H1 (cell line): ENCODE results near the gene NCKIPSD. TPM values are rescaled to one million over a fixed set of nuclear protein-coding genes. Genes with fewer than 3 reads are reported as not detected.

Experiments used
- CTCF ChIA-PET: fragments of 300-600 bp; sonication (Branson Sonifier 250); formaldehyde crosslinking; loops from one replicate; lab custom pipeline; 2021; ENCODE audit not compliant: partially characterized antibody; lab: Charles Lee
- POLR2A ChIA-PET: fragments of 300-600 bp; sonication (Branson Sonifier 250); formaldehyde crosslinking; loops from one replicate; lab custom pipeline; 2021; ENCODE audit warnings: inconsistent platforms; ENCODE audit not compliant: partially characterized antibody; lab: Charles Lee
- DNase-seq, 2 experiments: peaks; one replicate each; pipeline versions ENCODE4 v3.0.0 to v3.0.0-alpha.2; 2010 to 2022; ENCODE audit warnings: low spot score in 2 of 2, low read depth in 1 of 2, mixed read lengths in 1 of 2
- FAIRE-seq: peaks from 2 replicates; lab custom pipeline; 2011; peaks lifted over from hg19 to GRCh38; lab: Jason Lieb, UNC
- H2AFZ ChIP-seq: 2 replicates; pipeline ENCODE4 v1.8.1; 2012; ENCODE audit warnings: low read length, inconsistent platforms
- H2AK5ac ChIP-seq: 2 replicates; pipeline ENCODE4 v1.6.1; 2013; ENCODE audit warnings: low read depth, low read length
- H2BK120ac ChIP-seq: replicated peaks from 2 replicates; pipeline ENCODE3; 2013; ENCODE audit warnings: low read depth, low read length, inconsistent platforms
- H2BK12ac ChIP-seq: 2 replicates; pipeline ENCODE4 v1.6.1; 2013; ENCODE audit warnings: low read depth, low read length
- H2BK15ac ChIP-seq: 2 replicates; pipeline ENCODE4 v1.6.1; 2013; ENCODE audit warnings: low read length
- H2BK20ac ChIP-seq: 2 replicates; pipeline ENCODE4 v1.6.1; 2013; ENCODE audit warnings: low read length
- H2BK5ac ChIP-seq: 2 replicates; pipeline ENCODE4 v1.6.1; 2013; ENCODE audit warnings: low read depth, low read length
- H3K14ac ChIP-seq: 2 replicates; pipeline ENCODE4 v1.6.1; 2013; ENCODE audit warnings: inconsistent platforms; ENCODE audit not compliant: insufficient read length
- H3K18ac ChIP-seq: 2 replicates; pipeline ENCODE4 v1.6.1; 2013; ENCODE audit warnings: low read length; ENCODE audit errors: extremely low read depth
- H3K23ac ChIP-seq: 2 replicates; pipeline ENCODE4 v1.6.1; 2013; ENCODE audit warnings: inconsistent platforms; ENCODE audit not compliant: insufficient read length
- H3K23me2 ChIP-seq: 2 replicates; pipeline ENCODE4 v1.6.1; 2013; ENCODE audit warnings: low read depth, low read length
- H3K27ac ChIP-seq: 2 replicates; pipeline ENCODE4 v1.6.1; 2011; ENCODE audit warnings: low read depth, low read length, inconsistent platforms
- H3K27me3 ChIP-seq, 4 experiments: replicated peaks in 1 of 4; 1 replicate in 1 of 4; 2 replicates in 3 of 4; pipeline versions ENCODE4 v1.6.1 to v1.8.1; 2011 to 2013; ENCODE audit warnings: low read length in 3 of 4, mild to moderate bottlenecking in 3 of 4, inconsistent platforms in 2 of 4, mixed read lengths in 2 of 4, moderate library complexity in 1 of 4; ENCODE audit not compliant: control insufficient read depth in 3 of 4, insufficient read depth in 3 of 4; ENCODE audit errors: extremely low read depth in 1 of 4
- H3K36me3 ChIP-seq, 4 experiments: 2 replicates each; pipeline versions ENCODE4 v1.6.1 to v1.8.1; 2011 to 2013; ENCODE audit warnings: mild to moderate bottlenecking in 4 of 4, low read length in 3 of 4, moderate library complexity in 2 of 4, control low read depth in 1 of 4, inconsistent platforms in 1 of 4; ENCODE audit not compliant: insufficient read depth in 4 of 4, control insufficient read depth in 2 of 4
- H3K4ac ChIP-seq: replicated peaks from 2 replicates; pipeline ENCODE3; 2013; ENCODE audit warnings: low read length, low read depth, mixed read lengths, inconsistent platforms; ENCODE audit not compliant: insufficient read length
- H3K4me1 ChIP-seq, 4 experiments: replicated peaks in 1 of 4; 1 replicate in 1 of 4; 2 replicates in 3 of 4; pipeline versions ENCODE4 v1.6.1 to v1.8.1; 2011 to 2013; ENCODE audit warnings: low read length in 3 of 4, inconsistent platforms in 2 of 4, mixed read lengths in 1 of 4; ENCODE audit not compliant: insufficient read depth in 4 of 4, control insufficient read depth in 3 of 4
- H3K4me2 ChIP-seq, 2 experiments: 2 replicates each; pipeline versions ENCODE4 v1.6.1 to v1.8.1; 2011 to 2013; ENCODE audit warnings: low read depth in 2 of 2, low read length in 2 of 2, control low read depth in 1 of 2, inconsistent platforms in 1 of 2, mild to moderate bottlenecking in 1 of 2; ENCODE audit not compliant: insufficient read depth in 1 of 2
- H3K4me3 ChIP-seq, 4 experiments: fragments of 200-600, 300-600 bp in 1 of 4; sonication (generic), shearing (Covaris generic), sonication (Bioruptor Twin) in 1 of 4; 2 replicates each; pipeline versions ENCODE4 v1.5.1 to v1.8.1; 2011 to 2016; ENCODE audit warnings: low read length in 4 of 4, low read depth in 3 of 4, control low read depth in 2 of 4, inconsistent platforms in 2 of 4, mild to moderate bottlenecking in 2 of 4, mixed read lengths in 1 of 4, moderate library complexity in 1 of 4; ENCODE audit not compliant: insufficient read depth in 2 of 4; ENCODE audit errors: extremely low read depth in 1 of 4
- H3K56ac ChIP-seq: replicated peaks from 2 replicates; pipeline ENCODE3; 2013; ENCODE audit warnings: low read depth, mild to moderate bottlenecking, mixed read lengths, low read length, inconsistent platforms; ENCODE audit not compliant: insufficient read length
- H3K79me1 ChIP-seq: 2 replicates; pipeline ENCODE4 v1.6.1; 2013; ENCODE audit warnings: low read depth, low read length, control low read depth
- H3K79me2 ChIP-seq, 2 experiments: 2 replicates each; pipeline versions ENCODE4 v1.6.1 to v1.8.1; 2012 to 2013; ENCODE audit warnings: low read length in 2 of 2, mild to moderate bottlenecking in 2 of 2, inconsistent platforms in 1 of 2; ENCODE audit not compliant: insufficient read depth in 2 of 2, control insufficient read depth in 1 of 2
- H3K9ac ChIP-seq, 4 experiments: replicated peaks in 1 of 4; 1 replicate in 1 of 4; 2 replicates in 3 of 4; pipeline versions ENCODE4 v1.6.1 to v1.8.1; 2011 to 2013; ENCODE audit warnings: low read depth in 3 of 4, low read length in 3 of 4, control low read depth in 2 of 4, mild to moderate bottlenecking in 2 of 4, moderate library complexity in 2 of 4, inconsistent platforms in 1 of 4; ENCODE audit errors: extremely low read depth in 1 of 4
- H3K9me3 ChIP-seq, 2 experiments: 2 replicates each; pipeline versions ENCODE4 v1.6.1 to v1.8.1; 2012 to 2013; ENCODE audit warnings: mild to moderate bottlenecking in 2 of 2, moderate library complexity in 2 of 2, control low read depth in 1 of 2, inconsistent platforms in 1 of 2, low read depth in 1 of 2, low read length in 1 of 2, mixed read lengths in 1 of 2; ENCODE audit not compliant: insufficient read depth in 2 of 2
- H4K20me1 ChIP-seq, 2 experiments: replicated peaks in 1 of 2; 2 replicates each; pipeline versions ENCODE3 to v1.8.1; 2011 to 2013; ENCODE audit warnings: inconsistent platforms in 2 of 2, low read length in 2 of 2, mild to moderate bottlenecking in 1 of 2; ENCODE audit not compliant: insufficient read depth in 2 of 2, control insufficient read depth in 1 of 2
- H4K5ac ChIP-seq: 2 replicates; pipeline ENCODE4 v1.6.1; 2013; ENCODE audit warnings: low read length, low read depth, mixed read lengths, inconsistent platforms; ENCODE audit not compliant: insufficient read length
- H4K8ac ChIP-seq: 2 replicates; pipeline ENCODE4 v1.8.0; 2013; ENCODE audit warnings: mild to moderate bottlenecking, moderate library complexity, low read length, inconsistent platforms; ENCODE audit not compliant: insufficient read depth; ENCODE audit errors: extremely low read depth
- H4K91ac ChIP-seq: replicated peaks from 2 replicates; pipeline ENCODE3; 2013; ENCODE audit warnings: low read length, mixed read lengths, inconsistent platforms; ENCODE audit not compliant: insufficient read length
- CBX8 ChIP-seq: fragments of 300-800, 300-1000 bp; sonication (generic); IDR thresholded peaks from 2 replicates; pipeline ENCODE4 v1.7.1; 2016; ENCODE audit warnings: low read depth, low read length, borderline replicate concordance
- MAFK ChIP-seq: IDR thresholded peaks from 2 replicates; pipeline ENCODE4 v1.6.1; 2012; ENCODE audit warnings: low read depth, mild to moderate bottlenecking, improper control_type of control experiment, low read length
- POLR2A ChIP-seq, 2 experiments: IDR thresholded peaks; 1 replicate in 1 of 2; 2 replicates in 1 of 2; pipeline ENCODE4 v1.6.1; 2011; ENCODE audit warnings: low read depth in 2 of 2, low read length in 2 of 2, mild to moderate bottlenecking in 2 of 2; ENCODE audit errors: control extremely low read depth in 1 of 2
- POU5F1 ChIP-seq: IDR thresholded peaks from 2 replicates; pipeline ENCODE4 v1.6.1; 2011; ENCODE audit warnings: low read depth, mild to moderate bottlenecking, low read length, moderate library complexity
- TAF7 ChIP-seq: optimal IDR thresholded peaks from 2 replicates; pipeline ENCODE3; 2011; ENCODE audit warnings: low read depth, mild to moderate bottlenecking, inconsistent platforms, low read length, moderate library complexity, borderline replicate concordance
- TBP ChIP-seq: IDR thresholded peaks from 2 replicates; pipeline ENCODE4 v1.6.1; 2011; ENCODE audit warnings: low read depth, low read length, improper control_type of control experiment
- TEAD4 ChIP-seq: IDR thresholded peaks from 2 replicates; pipeline ENCODE4 v1.6.1; 2012; ENCODE audit warnings: low read depth, low read length, inconsistent platforms, mixed read lengths
- WGBS, 2 experiments: shearing (Covaris generic) in 1 of 2; methylation state at CpG; one replicate each; pipeline versions ENCODE4 v1.1.6 to v1.1.7; 2013 to 2015; ENCODE audit warnings: low lambda C conversion rate in 2 of 2, mixed read lengths in 2 of 2, inconsistent platforms in 1 of 2, low coverage in 1 of 2, missing lambda C conversion rate in 1 of 2; ENCODE audit not compliant: insufficient replicate concordance in 2 of 2, insufficient coverage in 1 of 2, insufficient read length in 1 of 2; ENCODE audit errors: extremely low coverage in 1 of 2, missing lambda C conversion rate in 1 of 2; 5-methylcytosine and 5-hydroxymethylcytosine counted together
- polyA plus RNA-seq, 7 experiments: library from polyadenylated mRNA; depleted of rRNA in 3 of 7; stranded (reverse) in 5 of 7; unstranded in 2 of 7; fragments of >200 nt in 5 of 7; fragments of 200-250 nt in 2 of 7; gene quantifications; 1 replicate in 5 of 7; 2 replicates in 1 of 7; 4 replicates in 1 of 7; pipeline versions ENCODE4 v1.2.1 to v1.2.3, GENCODE V29; 2011 to 2013; ENCODE audit warnings: missing spikeins in 2 of 7, mixed read lengths in 2 of 7
- total RNA-seq: library from RNA; stranded (reverse); fragmentation: NEBNext Ultra II Directional; extraction: Animal tissue kit (Norgen Biotek cat#: 25700); gene quantifications from 2 replicates; pipeline ENCODE4 v1.2.1, GENCODE V29; 2021

NCKIPSD gene
- total and polyA plus RNA-seq, 2 of the 8 experiments (the other 6 are each of a cell fraction or from before 2014, with no cell fraction given) = 34.7 to 91.8 TPM

- peaks cover 7 to 71% (median 23%) of the 10 kb centered on the region in 4 experiments for H3K36me3 ChIP-seq
- peaks cover 2% of the 10 kb centered on the region; the same call in 1 of the 2 replicates for H3K79me1 ChIP-seq
- H3K56ac ChIP-seq = no peak overlapping the region
- H3K4me1 ChIP-seq = peaks cover 0 to 3% (median 3%) of the 10 kb centered on the region in 4 experiments; a peak in 2 of 7 replicates
- no peak overlapping the region for H3K4ac ChIP-seq
- peaks cover 14 to 30% of the 10 kb centered on the region in 2 experiments for H4K20me1 ChIP-seq
- no peaks in the 10 kb centered on the region for H3K27me3 ChIP-seq
- no peak overlapping the region for H4K91ac ChIP-seq
- H2AK5ac ChIP-seq = no peak overlapping the region
- H3K18ac ChIP-seq = no peak overlapping the region
- H2BK12ac ChIP-seq = no peak overlapping the region
- H3K14ac ChIP-seq = no peak overlapping the region
- no peak overlapping the region for H3K4me3 ChIP-seq
- H2BK120ac ChIP-seq = no peak overlapping the region
- no peak overlapping the region for H4K5ac ChIP-seq
- H2BK5ac ChIP-seq = peak overlapping the region; percentile 73
- H4K8ac ChIP-seq = no peak overlapping the region
- CTCF ChIA-PET = interaction anchor here (0.8 to 3.1 kb wide), 3 partner anchors 22 to 72 kb away, joined by 3 to 9 read pairs (median 8); partner anchors contain the start of gene NCKIPSD
- FAIRE-seq = no peak
- H2BK15ac ChIP-seq = no peak overlapping the region
- POLR2A ChIA-PET = interaction anchor here (0.6 to 13.3 kb wide), 6 partner anchors 7 to 44 kb away, joined by 3 to 187 read pairs (median 4); partner anchors contain the start of gene IP6K2
- no peak overlapping the region for H2AFZ ChIP-seq
- H2BK20ac ChIP-seq = no peak overlapping the region
- H3K4me2 ChIP-seq = no peak overlapping the region
- no peak overlapping the region for H3K9ac ChIP-seq
- H3K23me2 ChIP-seq = no peaks in the 10 kb centered on the region
- H3K23ac ChIP-seq = no peak overlapping the region
- no peaks in the 10 kb centered on the region for H3K9me3 ChIP-seq
- H3K79me2 ChIP-seq = peaks cover 62 to 92% of the 10 kb centered on the region in 2 experiments
- no peak for DNase-seq
- H3K27ac ChIP-seq = no peak overlapping the region; the same call in 1 of the 2 replicates
- 83% methylated on average over 2 of the region's 2 CpGs; no CpG with 5 or more reads in 1 of the 2 experiments for WGBS, 2 experiments
- TF ChIP-seq TEAD4 (no peak), MAFK (no peak), POLR2A (IDR thresholded peaks at IDR 0.05; ENCODE audit: control extremely low read depth in 1 of 2, low read depth in 2 of 2, low read length in 2 of 2) (no peak), TBP (no peak), CBX8 (no peak), TAF7 (no peak), POU5F1 (no peak)
Measured at GRCh38 chr3:48708481-48708889, 22.8 kb upstream of the NCKIPSD start.
